K562 (cell line): ENCODE results near the gene BSCL2. TPM values are rescaled to one million over a fixed set of nuclear protein-coding genes. Genes with fewer than 3 reads are reported as not detected.
A peak's percentile ranks its signal among the peaks of the same experiment; 100 is the strongest.

Source experiments
- BMI1 ChIP-seq: fragments of 150-350 bp; IDR thresholded peaks from 2 replicates; pipeline ENCODE4 v1.6.1; 2014; ENCODE audit warnings: low read length
- DMBX1 ChIP-seq: fragments of 250-450 bp; sonication (Bioruptor Pico); IDR thresholded peaks from 2 replicates; pipeline ENCODE4 v1.8.0; 2022; ENCODE audit warnings: inconsistent platforms, mild to moderate bottlenecking, moderate library complexity, borderline replicate concordance
- EWSR1 ChIP-seq: fragments of 450-650 bp; IDR thresholded peaks from 2 replicates; pipeline ENCODE4 v1.6.1; 2018; ENCODE audit warnings: borderline replicate concordance, mild to moderate bottlenecking, low read depth, moderate library complexity; ENCODE audit not compliant: partially characterized antibody
- KLF16 ChIP-seq: IDR thresholded peaks from 2 replicates; pipeline ENCODE4 v1.6.1; 2016; ENCODE audit warnings: antibody characterized with exemption
- NUFIP1 ChIP-seq: fragments of 450-650 bp; IDR thresholded peaks from 2 replicates; pipeline ENCODE4 v1.6.1; 2018; ENCODE audit not compliant: partially characterized antibody
- PHB ChIP-seq: fragments of 250-450 bp; sonication (Bioruptor Pico); IDR thresholded peaks from 2 replicates; pipeline ENCODE4 v1.5.0; 2021
- PML ChIP-seq: IDR thresholded peaks from 2 replicates; pipeline ENCODE4 v1.6.1; 2012; ENCODE audit warnings: low read length, inconsistent platforms
- ZNF830 ChIP-seq: fragments of 250-450 bp; sonication (Bioruptor Pico); IDR thresholded peaks from 2 replicates; pipeline ENCODE4 v1.5.0; 2021; ENCODE audit warnings: mild to moderate bottlenecking
- polyA plus RNA-seq, 8 experiments: library from polyadenylated mRNA; depleted of rRNA in 4 of 8; stranded (reverse) in 5 of 8; unstranded in 3 of 8; fragments of >200 nt; fragmentation: Nextera tagmentation in 2 of 8; fragmentation: Illumina TruSeq in 1 of 8; extraction: Ambion mirVana in 2 of 8; extraction: Trizol in 1 of 8; gene quantifications; 2 replicates each; pipeline versions ENCODE4 v1.2.1 to v1.2.3, GENCODE V29; 2011 to 2014; ENCODE audit warnings: inconsistent platforms in 1 of 8, missing spikeins in 1 of 8
- total RNA-seq, 7 experiments: library from RNA; depleted of rRNA in 6 of 7; stranded (reverse); fragments of >200 nt in 6 of 7; fragmentation: Illumina TruSeq in 2 of 7; extraction: Trizol in 2 of 7; gene quantifications; 2 replicates each; pipeline versions ENCODE4 v1.2.1 to v1.2.3, GENCODE V29; 2011 to 2021; ENCODE audit warnings: low replicate concordance in 1 of 7
- TF ChIP-seq, protein P1 (sequence below): fragments of 250-450 bp; sonication (Bioruptor Pico); IDR thresholded peaks from 2 replicates; pipeline ENCODE4 v1.4.0; 2020; ENCODE audit warnings: mild to moderate bottlenecking, moderate library complexity

The BSCL2 gene
- total and polyA plus RNA-seq, 9 of the 15 experiments (the other 6 are each of a cell fraction or from before 2014, with no cell fraction given): 18.9 to 51.7 (median 35.2) TPM

DNA sequence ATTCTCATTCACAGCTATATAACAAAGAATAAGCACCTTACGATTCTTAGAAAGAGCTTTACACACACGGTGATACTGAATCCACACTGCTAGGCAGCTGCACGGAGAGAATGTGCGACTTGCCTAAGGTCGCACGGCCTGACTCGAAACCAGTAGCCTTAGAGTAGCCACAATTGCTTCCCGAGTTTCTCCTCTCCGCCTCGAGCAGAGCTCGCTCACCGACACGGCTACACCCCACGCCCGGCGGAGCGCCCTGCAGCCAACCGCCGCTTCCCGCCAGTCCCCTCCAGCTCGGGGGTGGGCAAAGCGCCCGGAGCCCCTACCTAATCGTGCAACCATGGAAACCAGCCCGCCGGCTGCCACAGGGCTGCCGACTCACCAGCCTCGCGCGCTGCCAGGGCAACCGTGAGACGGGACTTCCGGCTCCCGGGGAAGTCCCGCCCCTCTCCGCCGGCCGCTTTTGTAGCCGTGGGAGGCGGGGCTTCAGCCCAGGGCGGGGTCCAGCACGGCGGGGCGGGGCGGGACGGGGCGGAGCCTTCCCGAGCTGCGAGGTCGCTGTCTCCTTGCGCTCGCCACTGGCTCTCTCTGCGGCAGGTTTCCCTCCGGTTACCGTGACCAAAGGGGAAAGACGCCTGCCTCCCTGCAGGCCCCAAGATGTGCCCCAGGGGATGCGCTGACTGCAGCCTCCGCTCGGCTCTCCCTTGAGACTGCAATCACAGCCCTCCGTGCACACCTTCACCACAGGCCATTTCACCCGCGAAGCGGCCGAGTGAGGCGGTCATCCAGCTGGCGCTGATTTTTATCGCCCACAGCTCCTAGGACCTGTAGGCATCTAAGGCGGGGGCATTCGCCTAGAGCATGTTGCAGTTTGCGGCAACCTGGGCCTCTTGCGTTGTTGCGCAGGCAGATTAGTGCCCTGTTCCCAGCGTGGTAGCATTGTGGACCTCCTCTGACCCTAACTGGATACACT lies 1.1 kb downstream of the BSCL2 start (continued):
- TF ChIP-seq BMI1 (peak; percentile 75), PHB (CRISPR knock-in tag) (no peak), ZNF830 (CRISPR knock-in tag) (peak; percentile 90; the same call in 1 of the 2 replicates), EWSR1 (no peak), DMBX1 (CRISPR knock-in tag) (no peak), PML (0 out of 2 replicates have a peak, but pooled peaks have one; percentile 34), NUFIP1 (no peak), KLF16 (0 out of 2 replicates have a peak, but pooled peaks have one; percentile 9)
- TF ChIP-seq, protein P1, sequence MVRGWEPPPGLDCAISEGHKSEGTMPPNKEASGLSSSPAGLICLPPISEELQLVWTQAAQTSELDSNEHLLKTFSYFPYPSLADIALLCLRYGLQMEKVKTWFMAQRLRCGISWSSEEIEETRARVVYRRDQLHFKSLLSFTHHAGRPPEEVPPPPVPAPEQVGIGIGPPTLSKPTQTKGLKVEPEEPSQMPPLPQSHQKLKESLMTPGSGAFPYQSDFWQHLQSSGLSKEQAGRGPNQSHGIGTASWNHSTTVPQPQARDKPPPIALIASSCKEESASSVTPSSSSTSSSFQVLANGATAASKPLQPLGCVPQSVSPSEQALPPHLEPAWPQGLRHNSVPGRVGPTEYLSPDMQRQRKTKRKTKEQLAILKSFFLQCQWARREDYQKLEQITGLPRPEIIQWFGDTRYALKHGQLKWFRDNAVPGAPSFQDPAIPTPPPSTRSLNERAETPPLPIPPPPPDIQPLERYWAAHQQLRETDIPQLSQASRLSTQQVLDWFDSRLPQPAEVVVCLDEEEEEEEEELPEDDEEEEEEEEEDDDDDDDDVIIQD (CRISPR knock-in tag): no peak
